GM18951 (cell line): Measurements from ENCODE around the gene DCTPP1.
"Not testable (repeated sequence)": the region's sequence is repeated elsewhere in the genome, so short reads cannot be mapped to it uniquely, and the experiment has no call there.

Experiments used
- POLR2A ChIP-seq: IDR thresholded peaks from 4 replicates; pipeline ENCODE4 v1.6.1; 2011; ENCODE audit warnings: mild to moderate bottlenecking; ENCODE audit not compliant: insufficient read length, insufficient read depth; ENCODE audit errors: extremely low read depth
- in situ Hi-C: fragments of 300-500 bp; cut with MboI; formaldehyde crosslinking; loops from one replicate; pipeline ENCODE4 v1.12.0; 2022; ENCODE audit warnings: low sequenced_read_pairs, mixed read lengths, inconsistent platforms; ENCODE audit not compliant: unreplicated experiment

The DCTPP1 gene

GRCh38 chr16:30457743-30458560 is 28.1 kb upstream of the DCTPP1 start:
- in situ Hi-C loops, result no loop called here
- no peak for TF ChIP-seq POLR2A

GRCh38 chr16:30457256-30457655 is 27.4 kb upstream of the DCTPP1 start:
- in situ Hi-C loops, result no loop called here
- TF ChIP-seq POLR2A, result no peak

GRCh38 chr16:30456302-30456701 is 26.5 kb upstream of the DCTPP1 start:
- in situ Hi-C loops, result no loop called here
- TF ChIP-seq POLR2A, result no peak

GRCh38 chr16:30452709-30453580 is 23.1 kb upstream of the DCTPP1 start:
- in situ Hi-C loops, result not testable (repeated sequence)

GRCh38 chr16:30449116-30449435 is 19.2 kb upstream of the DCTPP1 start:
- in situ Hi-C loops, result no loop called here
- TF ChIP-seq POLR2A, result no peak

More at GRCh38 chr16:30452709-30453580, 23.1 kb upstream of the DCTPP1 start:
- peak; percentile 25 for TF ChIP-seq POLR2A

- no peak for TF ChIP-seq POLR2A
- in situ Hi-C loops, result no loop called here
These were observed 17.8 kb upstream of the DCTPP1 start for GRCh38 chr16:30447512-30448226.

GRCh38 chr16:30446203-30446595 is 16.4 kb upstream of the DCTPP1 start:
- no peak for TF ChIP-seq POLR2A
- in situ Hi-C loops, result no loop called here

GRCh38 chr16:30445408-30446202 is 15.8 kb upstream of the DCTPP1 start, which contains the start of gene SEPHS2:
Gene SEPHS2, minus strand, starts transcription at chr16:30445874. Its CDS starts 147 bp downstream, at chr16:30445727.
- peak; percentile 95 for TF ChIP-seq POLR2A
- in situ Hi-C loops, result no loop called here

- in situ Hi-C loops, result no loop called here
- no peak for TF ChIP-seq POLR2A
These were observed 15.2 kb upstream of the DCTPP1 start for GRCh38 chr16:30445149-30445407.

- TF ChIP-seq POLR2A, result no peak
- in situ Hi-C loops, result no loop called here
These were observed 14.7 kb upstream of the DCTPP1 start for GRCh38 chr16:30444231-30445148.

- TF ChIP-seq POLR2A, result no peak
- in situ Hi-C loops, result no loop called here
These were observed 13.8 kb upstream of the DCTPP1 start for GRCh38 chr16:30443631-30444030.
